Measurements from ENCODE around the gene DPCD.
"Not testable (repeated sequence)": the region's sequence is repeated elsewhere in the genome, so short reads cannot be mapped to it uniquely, and the experiment has no call there.

DPCD gene

DNA sequence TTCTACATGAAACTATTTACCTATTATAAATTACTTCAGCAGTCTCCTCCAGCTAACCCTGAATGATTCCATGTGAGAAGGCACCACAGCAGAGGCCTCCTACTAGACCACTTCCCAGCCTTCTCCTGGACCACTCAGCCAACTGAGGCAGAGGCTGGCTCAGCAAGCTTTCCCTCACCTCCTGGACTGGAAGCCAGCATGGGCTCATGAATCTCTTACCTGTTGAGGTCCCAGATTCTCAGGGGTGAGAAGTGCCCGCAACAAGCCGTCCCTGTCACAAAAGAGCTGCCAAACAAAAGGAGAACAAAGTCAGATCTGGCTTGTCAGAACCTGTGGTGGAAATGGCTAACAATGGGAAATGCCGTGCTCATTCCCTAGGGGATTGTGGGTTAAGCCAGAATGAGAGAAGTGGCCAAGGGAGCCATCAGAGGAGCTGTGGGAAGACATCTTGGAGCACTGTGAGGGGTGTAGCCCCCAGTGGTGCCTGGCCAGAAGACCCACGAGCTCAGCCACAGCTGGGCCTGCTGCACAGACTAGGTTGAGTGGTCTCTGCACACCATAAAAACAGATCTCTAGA is 36.5 kb downstream of the DPCD start:
- H3K4me3 ChIP-seq (ENCODE audit: low read depth in 1 of 2, low read length in 1 of 2), result no peak overlapping the region
- no peaks in the 10 kb centered on the region for H3K9me3 ChIP-seq
- peaks cover 33% of the 10 kb centered on the region for H3K36me3 ChIP-seq
- TF ChIP-seq CTCF (IDR thresholded peaks at IDR 0.05), result no peak
- no peaks in the 10 kb centered on the region for H3K27me3 ChIP-seq
- H3K27ac ChIP-seq, result no peak overlapping the region
- H3K4me1 ChIP-seq (ENCODE audit: control insufficient read depth in 1 of 2, insufficient read depth in 1 of 2, low read depth in 1 of 2, low read length in 1 of 2), result peaks cover 12 to 14% of the 10 kb centered on the region in 2 experiments

DNA sequence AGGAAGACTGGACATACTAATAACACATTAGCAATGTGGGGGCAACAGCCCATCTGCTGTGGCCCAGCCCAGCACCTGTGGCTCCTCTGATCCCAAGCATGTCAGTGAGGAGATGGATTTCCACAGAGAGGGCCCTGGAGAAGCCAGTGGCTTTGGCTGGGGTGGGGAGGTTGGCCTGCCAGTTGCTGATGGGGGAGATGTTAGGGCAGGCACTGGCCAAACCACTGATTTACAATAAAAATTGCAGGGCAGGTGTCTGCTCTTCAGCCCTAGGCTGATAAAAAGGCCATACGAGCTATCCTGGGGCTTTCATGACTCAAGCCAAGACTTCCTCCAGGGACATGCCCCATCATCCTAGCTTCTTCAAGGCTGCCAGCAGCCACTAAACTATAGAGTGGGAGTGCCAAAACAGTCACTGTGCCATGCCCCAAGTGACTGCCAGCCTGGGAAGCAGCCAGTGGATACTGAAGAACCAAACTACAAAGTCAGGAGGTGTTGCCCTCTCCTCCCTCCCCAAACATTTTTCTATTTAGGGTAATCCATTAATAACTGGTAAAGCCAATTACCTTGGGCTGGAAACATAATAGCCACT is 37.8 kb downstream of the DPCD start:
- H3K27ac ChIP-seq, result no peak overlapping the region
- peaks cover 23% of the 10 kb centered on the region for H3K36me3 ChIP-seq
- H3K4me3 ChIP-seq (ENCODE audit: low read depth in 1 of 2, low read length in 1 of 2), result no peak overlapping the region
- H3K27me3 ChIP-seq, result no peaks in the 10 kb centered on the region
- H3K4me1 ChIP-seq (ENCODE audit: control insufficient read depth in 1 of 2, insufficient read depth in 1 of 2, low read depth in 1 of 2, low read length in 1 of 2), result peaks cover 12 to 14% of the 10 kb centered on the region in 2 experiments
- H3K9me3 ChIP-seq, result no peaks in the 10 kb centered on the region
- no peak for TF ChIP-seq CTCF (IDR thresholded peaks at IDR 0.05)

- Histone ChIP-seq H3K4me3 (ENCODE audit: low read depth in 1 of 2, low read length in 1 of 2) (no peak overlapping the region), H3K36me3 (peaks cover 8% of the 10 kb centered on the region), H3K27me3 (no peaks in the 10 kb centered on the region), H3K9me3 (no peaks in the 10 kb centered on the region), H3K4me1 (ENCODE audit: control insufficient read depth in 1 of 2, insufficient read depth in 1 of 2, low read depth in 1 of 2, low read length in 1 of 2) (peaks cover 0 to 5% of the 10 kb centered on the region in 2 experiments), H3K27ac (no peak overlapping the region)
- TF ChIP-seq CTCF (IDR thresholded peaks at IDR 0.05), result no peak
Measured at GRCh38 chr10:101629837-101630632, 41.9 kb downstream of the DPCD start.

DNA sequence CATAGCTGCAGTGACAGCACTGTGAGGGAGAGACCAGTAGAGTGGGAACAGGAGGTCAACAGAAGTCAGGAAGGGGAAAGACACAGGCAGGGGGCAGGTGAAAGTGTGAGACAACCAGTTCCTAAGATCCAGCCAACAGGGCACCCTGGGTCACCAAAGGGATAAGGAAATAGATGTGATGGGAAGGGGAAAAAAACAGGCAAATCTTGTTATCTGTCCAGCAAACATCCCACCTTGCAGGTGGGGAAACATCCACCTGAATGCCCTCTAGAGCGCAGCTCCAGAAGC is 42.5 kb downstream of the DPCD start:
- H3K9me3 ChIP-seq, result no peaks in the 10 kb centered on the region
- peaks cover 0 to 5% of the 10 kb centered on the region in 2 experiments for H3K4me1 ChIP-seq (ENCODE audit: control insufficient read depth in 1 of 2, insufficient read depth in 1 of 2, low read depth in 1 of 2, low read length in 1 of 2)
- H3K4me3 ChIP-seq (ENCODE audit: low read depth in 1 of 2, low read length in 1 of 2), result no peak overlapping the region
- no peak overlapping the region for H3K27ac ChIP-seq
- no peaks in the 10 kb centered on the region for H3K27me3 ChIP-seq
- peaks cover 8% of the 10 kb centered on the region for H3K36me3 ChIP-seq
- TF ChIP-seq CTCF (IDR thresholded peaks at IDR 0.05), result no peak

- Histone ChIP-seq H3K36me3 (peaks cover 8% of the 10 kb centered on the region), H3K4me3 (ENCODE audit: low read depth in 1 of 2, low read length in 1 of 2) (no peak overlapping the region), H3K4me1 (ENCODE audit: control insufficient read depth in 1 of 2, insufficient read depth in 1 of 2, low read depth in 1 of 2, low read length in 1 of 2) (peaks cover 0 to 5% of the 10 kb centered on the region in 2 experiments), H3K27me3 (no peaks in the 10 kb centered on the region), H3K9me3 (no peaks in the 10 kb centered on the region), H3K27ac (no peak overlapping the region)
- TF ChIP-seq CTCF (IDR thresholded peaks at IDR 0.05), result no peak
Measured at GRCh38 chr10:101631821-101632475, 43.8 kb downstream of the DPCD start.

- not testable (repeated sequence) for H3K27ac ChIP-seq; H3K9me3 ChIP-seq; H3K4me3 ChIP-seq (ENCODE audit: low read depth in 1 of 2, low read length in 1 of 2); H3K27me3 ChIP-seq; H3K4me1 ChIP-seq (ENCODE audit: control insufficient read depth in 1 of 2, insufficient read depth in 1 of 2, low read depth in 1 of 2, low read length in 1 of 2)
- H3K36me3 ChIP-seq, result peaks cover 15% of the 10 kb centered on the region
Measured at GRCh38 chr10:101633510-101633909, 45.4 kb downstream of the DPCD start.

Data from neutrophil (primary cell).